HUES48 (cell line): ENCODE measurements around the gene PLXNA3.

ENCODE experiments used
- H3K27ac ChIP-seq: one replicate; pipeline ENCODE4 v1.7.0; 2013; ENCODE audit warnings: low read depth, low read length, inconsistent platforms
- H3K27me3 ChIP-seq: 2 replicates; pipeline ENCODE4 v1.6.1; 2013; ENCODE audit warnings: mild to moderate bottlenecking, low read length; ENCODE audit not compliant: control insufficient read depth, insufficient read depth
- H3K36me3 ChIP-seq: 2 replicates; pipeline ENCODE4 v1.6.1; 2013; ENCODE audit warnings: low read length; ENCODE audit not compliant: control insufficient read depth, insufficient read depth
- H3K4me1 ChIP-seq: 2 replicates; pipeline ENCODE4 v1.6.1; 2013; ENCODE audit warnings: mild to moderate bottlenecking, low read length; ENCODE audit not compliant: control insufficient read depth, insufficient read depth
- H3K4me3 ChIP-seq: 2 replicates; pipeline ENCODE4 v1.5.1; 2013; ENCODE audit warnings: mild to moderate bottlenecking, low read depth, low read length
- H3K9ac ChIP-seq: 2 replicates; pipeline ENCODE4 v1.6.1; 2013; ENCODE audit warnings: mild to moderate bottlenecking, low read depth, low read length, moderate library complexity
- H3K9me3 ChIP-seq: 2 replicates; pipeline ENCODE4 v1.6.1; 2013; ENCODE audit warnings: low read length; ENCODE audit not compliant: control insufficient read depth, insufficient read depth

PLXNA3 gene

GRCh38 chrX:154444755-154445246 lies 13.3 kb upstream of the PLXNA3 start:
- H3K9ac ChIP-seq: no peak overlapping the region
- H3K36me3 ChIP-seq: peaks cover 42% of the 10 kb centered on the region
- peaks cover 34% of the 10 kb centered on the region for H3K9me3 ChIP-seq
- H3K27me3 ChIP-seq: no peaks in the 10 kb centered on the region
- H3K4me3 ChIP-seq: peak overlapping the region; percentile 57
- H3K27ac ChIP-seq: no peak overlapping the region
- no peaks in the 10 kb centered on the region for H3K4me1 ChIP-seq

GRCh38 chrX:154445776-154446175 lies 12.3 kb upstream of the PLXNA3 start:
- no peak overlapping the region for H3K27ac ChIP-seq
- H3K9me3 ChIP-seq: peaks cover 30% of the 10 kb centered on the region
- H3K36me3 ChIP-seq: peaks cover 42% of the 10 kb centered on the region
- no peaks in the 10 kb centered on the region for H3K27me3 ChIP-seq
- no peaks in the 10 kb centered on the region for H3K4me1 ChIP-seq
- H3K9ac ChIP-seq: no peak overlapping the region
- H3K4me3 ChIP-seq: no peak overlapping the region

GRCh38 chrX:154446430-154446829 lies 11.7 kb upstream of the PLXNA3 start:
- Histone ChIP-seq H3K9ac (no peak overlapping the region), H3K27me3 (no peaks in the 10 kb centered on the region), H3K36me3 (peaks cover 38% of the 10 kb centered on the region), H3K4me3 (no peak overlapping the region), H3K27ac (no peak overlapping the region), H3K4me1 (no peaks in the 10 kb centered on the region), H3K9me3 (peaks cover 36% of the 10 kb centered on the region)

- Histone ChIP-seq H3K27me3 (no peaks in the 10 kb centered on the region), H3K9ac (no peak overlapping the region), H3K4me3 (no peak overlapping the region), H3K4me1 (no peaks in the 10 kb centered on the region), H3K36me3 (peaks cover 25% of the 10 kb centered on the region), H3K27ac (no peak overlapping the region), H3K9me3 (peaks cover 47% of the 10 kb centered on the region)
These were observed 9.6 kb upstream of the PLXNA3 start for GRCh38 chrX:154448484-154448883.

GRCh38 chrX:154449618-154450017 lies 8.5 kb upstream of the PLXNA3 start:
- Histone ChIP-seq H3K27me3 (no peaks in the 10 kb centered on the region), H3K4me1 (no peaks in the 10 kb centered on the region), H3K4me3 (no peak overlapping the region), H3K27ac (no peak overlapping the region), H3K9me3 (peaks cover 54% of the 10 kb centered on the region), H3K36me3 (peaks cover 25% of the 10 kb centered on the region), H3K9ac (no peak overlapping the region)

GRCh38 chrX:154450312-154450711 lies 7.8 kb upstream of the PLXNA3 start:
- Histone ChIP-seq H3K4me1 (no peaks in the 10 kb centered on the region), H3K9ac (no peak overlapping the region), H3K9me3 (peaks cover 52% of the 10 kb centered on the region), H3K36me3 (peaks cover 25% of the 10 kb centered on the region), H3K4me3 (no peak overlapping the region), H3K27me3 (no peaks in the 10 kb centered on the region), H3K27ac (no peak overlapping the region)

GRCh38 chrX:154452823-154453222 lies 5.3 kb upstream of the PLXNA3 start:
- H3K4me1 ChIP-seq: no peaks in the 10 kb centered on the region
- H3K9ac ChIP-seq: no peak overlapping the region
- no peak overlapping the region for H3K27ac ChIP-seq
- H3K4me3 ChIP-seq: no peak overlapping the region
- H3K36me3 ChIP-seq: peaks cover 25% of the 10 kb centered on the region
- peaks cover 35% of the 10 kb centered on the region for H3K9me3 ChIP-seq
- H3K27me3 ChIP-seq: no peaks in the 10 kb centered on the region

GRCh38 chrX:154457491-154458115 lies 478 bp upstream of the PLXNA3 start:
- Histone ChIP-seq H3K4me3 (peak overlapping the region; percentile 60; the same call in 1 of the 2 replicates), H3K9ac (no peak overlapping the region), H3K27ac (no peak overlapping the region), H3K4me1 (no peaks in the 10 kb centered on the region), H3K9me3 (peaks cover 30% of the 10 kb centered on the region), H3K36me3 (peaks cover 13% of the 10 kb centered on the region; the same call in 1 of the 2 replicates), H3K27me3 (no peaks in the 10 kb centered on the region)

- peaks cover 29% of the 10 kb centered on the region for H3K9me3 ChIP-seq
- H3K9ac ChIP-seq: no peak overlapping the region
- H3K27me3 ChIP-seq: no peaks in the 10 kb centered on the region
- H3K27ac ChIP-seq: no peak overlapping the region
- no peaks in the 10 kb centered on the region for H3K4me1 ChIP-seq
- peaks cover 21% of the 10 kb centered on the region; the same call in 1 of the 2 replicates for H3K36me3 ChIP-seq
- H3K4me3 ChIP-seq: peak overlapping the region; percentile 60
These were observed 1.1 kb downstream of the PLXNA3 start for GRCh38 chrX:154458954-154459778.

- H3K9ac ChIP-seq: no peak overlapping the region
- peaks cover 23% of the 10 kb centered on the region; the same call in 1 of the 2 replicates for H3K36me3 ChIP-seq
- H3K9me3 ChIP-seq: peaks cover 28% of the 10 kb centered on the region
- H3K27ac ChIP-seq: no peak overlapping the region
- no peak overlapping the region for H3K4me3 ChIP-seq
- no peaks in the 10 kb centered on the region for H3K27me3 ChIP-seq
- H3K4me1 ChIP-seq: no peaks in the 10 kb centered on the region
These were observed 1.8 kb downstream of the PLXNA3 start for GRCh38 chrX:154459832-154460231.

- Histone ChIP-seq H3K9ac (no peak overlapping the region), H3K4me1 (no peaks in the 10 kb centered on the region), H3K27ac (no peak overlapping the region), H3K36me3 (peaks cover 26% of the 10 kb centered on the region; the same call in 1 of the 2 replicates), H3K4me3 (no peak overlapping the region), H3K27me3 (no peaks in the 10 kb centered on the region), H3K9me3 (peaks cover 28% of the 10 kb centered on the region; the same call in 1 of the 2 replicates)
These were observed 2.2 kb downstream of the PLXNA3 start for GRCh38 chrX:154460326-154460725.
